NCI-H1105 (cell line): ENCODE data around the gene TPRX2.
"Not testable (repeated sequence)": the region's sequence is repeated elsewhere in the genome, so short reads cannot be mapped to it uniquely, and the experiment has no call there.

ENCODE experiments used
- DNase-seq: peaks from one replicate; lab custom pipeline; 2025; lab: John Stamatoyannopoulos, UW

Gene TPRX2, protein sequence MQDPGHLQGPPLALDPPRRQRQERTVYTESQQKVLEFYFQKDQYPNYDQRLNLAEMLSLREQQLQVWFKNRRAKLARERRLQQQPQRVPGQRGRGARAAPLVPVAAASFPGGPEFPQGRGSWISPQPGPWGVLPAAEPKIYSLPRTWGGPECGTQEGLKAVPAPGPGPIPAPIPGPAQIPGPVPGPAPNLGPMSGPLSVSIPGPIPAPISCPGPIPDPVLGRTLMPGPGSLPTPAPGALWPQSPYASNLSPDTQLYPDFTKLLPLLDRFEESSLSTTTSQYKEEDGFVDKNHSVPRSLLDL

GRCh38 chr19:47858646-47859285, at the start of gene TPRX2:
TPRX2 (plus strand) TSS chr19:47859235; CDS start chr19:47859247, 12 bp downstream.
- DNase-seq: not testable (repeated sequence)

- peak; percentile 51 for DNase-seq
These were observed 45.6 kb upstream of the TPRX2 start for GRCh38 chr19:47813304-47813994.

GRCh38 chr19:47813995-47814328, 45.1 kb upstream of the TPRX2 start:
- no peak for DNase-seq

DNA sequence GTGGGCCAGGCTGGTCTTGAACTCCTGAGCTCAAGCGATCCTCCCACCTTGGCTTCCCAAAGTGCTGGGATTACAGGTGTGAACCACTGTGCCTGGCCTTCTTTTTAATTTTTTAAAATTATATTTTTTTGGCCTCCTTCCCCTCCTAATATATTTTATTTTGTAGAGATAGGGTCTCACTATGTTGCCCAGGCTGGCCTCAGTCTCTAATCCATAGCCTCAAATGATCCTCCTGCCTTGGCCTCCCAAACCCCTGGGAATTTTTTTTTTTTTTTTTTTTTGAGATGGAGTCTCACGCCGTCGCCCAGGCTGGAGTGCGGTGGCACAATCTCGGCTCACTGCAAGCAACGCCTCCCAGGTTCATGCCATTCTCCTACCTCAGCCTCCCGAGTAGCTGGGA, 42.8 kb upstream of the TPRX2 start:
- not testable (repeated sequence) for DNase-seq

- not testable (repeated sequence) for DNase-seq
These were observed 40.8 kb upstream of the TPRX2 start for GRCh38 chr19:47818221-47818620.

GRCh38 chr19:47819858-47820257, 39.2 kb upstream of the TPRX2 start:
- no peak for DNase-seq

- no peak for DNase-seq
These were observed 38.6 kb upstream of the TPRX2 start for GRCh38 chr19:47820410-47820809.

DNA sequence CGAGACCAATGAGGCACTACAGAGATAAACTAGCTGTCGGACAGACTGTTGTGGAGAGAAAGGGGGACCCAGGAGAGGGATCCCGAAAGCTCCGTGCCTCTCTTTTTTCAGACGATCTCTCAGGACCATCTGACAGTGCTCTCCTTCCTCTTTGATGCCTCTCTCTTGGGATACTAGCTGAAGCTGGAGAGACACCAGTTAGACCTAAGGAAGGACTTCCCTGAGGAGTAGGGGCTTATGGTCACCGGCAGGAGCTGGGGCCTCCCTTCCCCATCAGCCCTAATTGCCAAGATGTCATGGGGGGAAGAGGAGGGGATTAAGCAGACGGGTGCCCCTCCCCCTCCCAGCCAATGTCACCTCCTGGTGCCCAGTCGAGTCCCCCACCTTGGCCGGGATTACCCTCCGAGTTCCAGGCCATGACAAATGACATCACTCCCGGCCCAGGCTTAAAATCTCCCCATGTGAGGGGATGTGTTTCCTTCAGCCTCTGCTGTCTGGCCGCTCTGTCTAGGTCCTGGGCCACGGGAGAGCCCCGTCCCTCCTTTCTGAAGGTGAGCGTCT, 37.5 kb upstream of the TPRX2 start, which contains the start of gene CRX:
TSS of gene CRX (plus strand) at position 478 of the 561 bp plus-strand sequence. CDS start 12,507 bp downstream, outside the sequence.
- no peak for DNase-seq

DNA sequence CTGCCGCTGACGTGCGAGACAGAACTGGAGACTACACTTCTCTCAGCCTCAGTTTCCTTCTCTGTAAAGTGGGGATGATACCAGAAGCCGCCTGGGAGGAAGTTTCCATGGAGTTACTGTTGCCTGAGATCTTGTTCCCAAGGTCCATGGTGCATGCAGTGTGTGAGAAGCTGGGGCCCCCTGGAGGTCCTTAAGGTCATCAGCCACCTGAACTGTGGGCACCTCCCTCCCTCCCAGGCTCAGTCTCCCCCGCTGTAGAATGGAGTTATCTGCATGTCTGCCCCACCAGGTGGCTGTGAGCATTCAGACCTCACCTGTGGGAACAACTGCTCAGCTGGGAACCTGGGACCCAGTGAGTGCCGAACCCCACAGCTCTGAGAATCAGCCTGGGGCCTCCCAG, 34.6 kb upstream of the TPRX2 start:
- DNase-seq: no peak

DNA sequence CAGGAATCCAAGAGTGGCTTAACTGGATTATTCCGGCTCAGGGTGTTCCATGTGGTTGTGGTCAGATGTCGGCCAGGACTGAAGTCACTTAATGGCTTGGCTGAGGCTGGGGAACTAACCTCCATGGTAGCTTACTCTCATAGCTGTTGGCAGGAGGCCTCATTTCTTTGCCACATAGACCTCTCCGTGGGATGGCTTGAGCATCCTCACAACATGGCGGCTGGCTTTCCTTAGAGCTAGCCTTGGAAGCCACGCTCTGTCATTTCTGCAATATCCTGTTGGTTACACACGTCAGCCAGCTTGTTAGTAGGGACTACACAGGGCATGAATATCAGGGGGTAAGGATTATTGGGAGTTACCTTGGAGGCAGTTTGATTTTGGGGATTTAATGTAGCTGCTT, 32.2 kb upstream of the TPRX2 start:
- no peak for DNase-seq

DNA sequence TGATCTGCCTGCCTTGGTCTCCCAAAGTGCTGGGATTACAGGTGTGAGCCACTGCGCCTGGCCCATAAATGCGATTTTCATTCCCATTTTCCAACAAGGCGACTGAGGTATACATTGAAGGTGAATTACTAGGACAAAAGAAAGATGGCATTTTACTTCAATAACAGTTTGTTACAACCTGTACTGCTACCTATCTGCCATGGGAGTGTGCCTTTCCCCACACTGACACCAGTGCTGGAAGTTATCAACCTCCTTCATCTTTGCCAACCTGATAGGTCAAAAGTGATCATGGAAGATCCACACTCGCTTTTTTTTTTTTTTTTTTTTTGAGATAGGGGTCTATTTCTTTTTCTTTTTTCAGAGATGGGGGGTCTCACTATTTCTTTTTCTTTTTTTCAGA, 26.3 kb upstream of the TPRX2 start:
- DNase-seq: no peak

DNA sequence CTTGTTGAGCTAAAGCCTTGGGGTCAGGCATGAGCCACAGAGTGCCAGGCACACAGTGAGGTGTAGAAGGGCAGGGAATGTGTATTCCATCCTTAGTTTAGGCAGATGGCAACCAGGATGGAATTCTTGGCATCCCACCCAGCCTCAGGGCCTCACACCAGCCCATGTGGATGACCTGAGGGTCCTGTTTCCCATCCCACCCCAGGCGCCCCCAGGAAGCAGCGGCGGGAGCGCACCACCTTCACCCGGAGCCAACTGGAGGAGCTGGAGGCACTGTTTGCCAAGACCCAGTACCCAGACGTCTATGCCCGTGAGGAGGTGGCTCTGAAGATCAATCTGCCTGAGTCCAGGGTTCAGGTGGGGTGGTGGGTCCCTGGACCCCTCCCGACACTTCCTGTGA, 23.0 kb upstream of the TPRX2 start:
- no peak for DNase-seq

DNA sequence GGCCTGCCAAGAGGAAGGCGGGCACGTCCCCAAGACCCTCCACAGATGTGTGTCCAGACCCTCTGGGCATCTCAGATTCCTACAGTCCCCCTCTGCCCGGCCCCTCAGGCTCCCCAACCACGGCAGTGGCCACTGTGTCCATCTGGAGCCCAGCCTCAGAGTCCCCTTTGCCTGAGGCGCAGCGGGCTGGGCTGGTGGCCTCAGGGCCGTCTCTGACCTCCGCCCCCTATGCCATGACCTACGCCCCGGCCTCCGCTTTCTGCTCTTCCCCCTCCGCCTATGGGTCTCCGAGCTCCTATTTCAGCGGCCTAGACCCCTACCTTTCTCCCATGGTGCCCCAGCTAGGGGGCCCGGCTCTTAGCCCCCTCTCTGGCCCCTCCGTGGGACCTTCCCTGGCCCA, 19.6 kb upstream of the TPRX2 start:
- no peak for DNase-seq

- DNase-seq: no peak
These were observed 19.1 kb upstream of the TPRX2 start for GRCh38 chr19:47839913-47840312.

DNA sequence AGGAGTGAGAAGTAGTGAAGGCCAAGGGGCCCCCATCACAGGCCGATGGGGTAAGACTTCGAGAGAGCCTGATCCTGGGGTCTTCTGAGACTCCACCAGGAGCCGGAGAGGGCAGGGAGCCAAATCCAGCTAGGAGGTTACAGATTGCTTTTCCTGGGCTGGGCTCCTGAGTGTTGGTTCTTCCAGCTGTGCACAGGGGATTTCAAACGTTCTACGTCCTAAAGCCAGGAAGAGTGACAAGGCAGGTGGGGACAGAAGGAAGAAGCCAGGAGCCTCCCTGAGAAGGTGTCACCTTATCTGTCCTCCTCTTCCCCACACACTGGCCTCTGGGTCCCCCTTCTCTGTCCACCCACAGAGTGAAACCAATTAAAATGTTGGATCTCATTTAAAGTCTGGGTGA, 16.1 kb upstream of the TPRX2 start:
- no peak for DNase-seq

DNA sequence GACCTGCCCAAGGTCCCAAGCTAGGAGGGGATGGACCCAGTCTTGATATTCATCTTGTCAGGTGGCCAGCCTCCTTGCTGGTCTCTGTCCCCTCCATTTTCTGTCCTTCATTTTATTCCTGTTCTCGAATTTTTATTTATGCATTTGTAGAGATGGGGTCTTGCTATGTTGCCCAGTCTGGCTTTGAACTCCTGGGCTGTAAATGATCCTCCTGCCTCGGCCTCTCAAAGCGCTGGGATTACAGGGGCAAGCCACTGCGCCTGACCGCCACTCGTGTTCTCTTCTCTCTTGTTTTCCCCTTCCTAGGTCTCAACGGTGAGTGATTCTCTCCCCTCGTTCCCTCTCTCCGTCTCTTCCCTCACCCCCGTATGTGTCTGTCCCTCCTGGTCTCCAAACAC, 10.6 kb upstream of the TPRX2 start:
- no peak for DNase-seq

DNA sequence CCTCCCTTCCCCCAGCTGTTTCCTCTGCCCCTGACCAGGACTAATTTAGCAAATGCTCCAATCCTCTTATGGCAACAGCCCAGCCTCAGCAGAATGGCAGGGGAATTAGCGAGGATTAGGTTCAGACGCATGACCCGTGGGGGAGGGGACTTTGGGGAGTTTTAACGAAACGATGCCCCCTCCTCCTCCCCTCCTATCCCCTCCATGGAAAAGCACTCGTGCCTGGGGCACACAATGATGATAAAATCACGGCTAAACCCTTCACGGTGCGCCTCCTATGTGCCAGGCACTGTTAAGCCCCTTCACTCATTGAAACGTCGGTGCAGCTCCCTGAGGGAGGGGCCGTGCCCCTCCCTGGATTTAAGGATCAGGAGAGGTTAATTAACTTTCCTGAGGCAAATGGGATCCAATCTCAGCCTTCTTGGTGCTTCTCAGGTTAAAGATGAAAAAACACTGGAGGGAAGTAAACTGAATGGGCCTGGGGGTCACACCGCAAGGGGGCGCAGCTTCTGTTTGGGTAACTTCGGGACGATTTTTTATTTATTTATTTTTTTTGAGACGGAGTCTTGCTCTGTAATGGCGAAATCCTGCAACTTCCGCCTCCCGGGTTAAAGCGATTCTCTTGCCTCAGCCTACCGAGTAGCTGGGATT, 10.1 kb upstream of the TPRX2 start:
- DNase-seq: no peak

- no peak for DNase-seq
These were observed 6.0 kb upstream of the TPRX2 start for GRCh38 chr19:47853003-47853402.

GRCh38 chr19:47854459-47854858, 4.6 kb upstream of the TPRX2 start:
- no peak for DNase-seq

- not testable (repeated sequence) for DNase-seq
These were observed 804 bp upstream of the TPRX2 start for GRCh38 chr19:47858231-47858630.

- DNase-seq: not testable (repeated sequence)
These were observed 803 bp downstream of the TPRX2 start for GRCh38 chr19:47859838-47860237.

DNA sequence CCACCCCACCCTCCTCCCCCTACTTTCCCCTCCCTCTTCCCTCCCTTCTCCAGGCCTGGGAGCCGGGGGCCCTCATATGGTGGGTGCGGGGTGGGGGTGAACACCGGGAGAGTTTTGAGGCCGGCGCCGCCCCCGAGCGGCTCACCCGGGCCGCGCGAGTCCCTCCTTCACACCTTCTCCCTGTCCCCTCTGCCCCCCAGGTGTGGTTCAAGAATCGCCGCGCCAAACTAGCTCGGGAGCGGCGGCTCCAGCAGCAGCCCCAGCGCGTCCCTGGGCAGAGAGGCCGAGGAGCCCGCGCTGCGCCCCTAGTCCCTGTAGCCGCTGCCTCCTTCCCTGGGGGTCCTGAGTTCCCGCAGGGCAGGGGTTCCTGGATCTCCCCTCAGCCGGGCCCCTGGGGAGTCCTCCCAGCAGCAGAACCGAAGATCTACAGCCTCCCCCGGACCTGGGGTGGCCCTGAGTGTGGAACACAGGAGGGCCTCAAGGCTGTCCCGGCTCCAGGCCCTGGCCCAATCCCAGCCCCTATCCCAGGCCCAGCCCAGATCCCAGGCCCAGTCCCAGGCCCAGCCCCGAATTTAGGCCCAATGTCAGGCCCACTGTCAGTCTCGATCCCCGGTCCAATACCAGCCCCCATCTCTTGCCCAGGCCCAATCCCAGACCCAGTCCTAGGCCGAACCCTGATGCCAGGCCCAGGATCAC, 1.7 kb downstream of the TPRX2 start:
- DNase-seq: no peak
